Esophagus mucosa (tissue), 1 donor: ENCODE measurements around the gene IL1RAPL1. TPM values are rescaled to one million over a fixed set of nuclear protein-coding genes. Genes with fewer than 3 reads are reported as not detected.
A peak's percentile ranks its signal among the peaks of the same experiment; 100 is the strongest.

Experiments used
- ATAC-seq: fragments of 200-7000 bp; cut with Tn5 transposase; one replicate; pipeline ENCODE4 v1.9.1; 2020
- total RNA-seq: library from RNA; stranded (reverse); gene quantifications from one replicate; pipeline ENCODE4 v1.2.4, GENCODE V29; 2023
- donor health status: DM: yes; HTN: yes; CAD: no.

IL1RAPL1 gene
- total RNA-seq, 1 donor from 2014 or later, result 0.12 TPM

DNA sequence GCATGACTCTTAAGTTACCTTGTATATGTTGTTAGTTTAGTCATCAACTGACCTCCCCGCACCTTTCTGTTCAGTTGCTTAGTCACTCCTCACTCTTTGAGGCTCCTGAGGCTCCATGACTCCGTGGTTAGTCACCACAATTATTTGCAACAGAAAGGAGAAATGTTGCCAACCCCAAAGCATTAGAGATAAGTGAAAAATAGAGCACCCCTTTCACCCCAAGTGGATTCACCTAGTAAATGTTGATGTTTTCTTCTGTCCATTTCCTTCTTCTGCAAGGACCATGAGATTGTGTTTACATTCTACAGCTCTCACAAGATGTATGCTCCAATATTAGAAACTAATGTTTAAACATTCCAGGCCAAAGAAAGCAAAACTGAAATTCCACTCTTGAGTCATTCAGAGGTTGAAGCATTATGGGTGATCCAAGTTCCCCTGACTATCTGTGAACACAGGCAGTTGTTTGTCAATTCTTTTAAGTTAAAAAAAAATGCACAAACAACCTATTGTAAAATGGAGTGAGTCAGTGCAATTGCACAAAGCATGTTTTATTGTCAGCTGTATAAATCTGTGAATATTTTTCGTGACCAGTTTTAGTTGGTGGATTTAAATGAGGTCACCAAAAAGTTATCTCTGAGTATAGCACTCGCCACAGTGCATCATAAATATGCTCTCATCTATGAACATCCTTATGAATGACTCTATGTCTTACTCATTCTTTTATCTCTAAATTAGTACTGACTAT lies 1075.7 kb downstream of the IL1RAPL1 start:
- ATAC-seq, result peak; percentile 99

DNA sequence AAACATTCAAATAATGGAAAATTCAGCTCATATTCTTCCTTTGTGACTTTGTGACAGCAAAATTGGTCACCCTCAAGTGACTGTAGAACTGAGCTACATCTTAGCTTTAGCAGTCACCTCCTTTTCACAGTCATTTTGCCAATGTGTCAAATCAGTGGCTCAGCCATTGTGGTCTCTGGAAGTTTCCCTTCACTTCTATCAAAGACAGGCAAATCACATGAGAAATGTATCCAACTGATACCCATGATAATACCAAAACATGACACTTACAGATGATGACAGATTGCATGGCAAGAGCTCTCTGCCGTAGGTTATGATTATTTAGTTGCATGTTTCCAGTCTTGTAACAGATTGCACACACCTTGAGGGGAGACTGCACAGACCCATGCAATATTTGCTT lies 1078.3 kb downstream of the IL1RAPL1 start:
- no peak for ATAC-seq

DNA sequence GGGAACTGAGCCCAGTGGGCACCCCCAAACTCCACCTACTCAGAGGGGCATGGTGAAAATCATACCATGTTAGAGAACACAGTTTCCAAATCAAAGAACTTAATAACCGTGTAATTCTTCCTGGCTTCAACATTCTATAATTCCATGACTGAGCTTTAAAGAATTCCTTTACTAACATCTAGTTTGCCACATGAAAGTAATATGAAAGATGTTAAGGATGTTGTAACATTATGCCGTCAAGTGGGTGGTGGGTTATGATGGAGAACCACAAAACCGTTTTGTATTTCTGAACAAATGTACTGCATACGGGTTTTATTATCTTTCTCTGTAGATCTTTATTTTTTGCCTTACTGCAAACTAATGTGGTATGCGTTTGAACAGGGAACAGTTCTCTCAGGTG lies 1079.1 kb downstream of the IL1RAPL1 start:
- no peak for ATAC-seq

DNA sequence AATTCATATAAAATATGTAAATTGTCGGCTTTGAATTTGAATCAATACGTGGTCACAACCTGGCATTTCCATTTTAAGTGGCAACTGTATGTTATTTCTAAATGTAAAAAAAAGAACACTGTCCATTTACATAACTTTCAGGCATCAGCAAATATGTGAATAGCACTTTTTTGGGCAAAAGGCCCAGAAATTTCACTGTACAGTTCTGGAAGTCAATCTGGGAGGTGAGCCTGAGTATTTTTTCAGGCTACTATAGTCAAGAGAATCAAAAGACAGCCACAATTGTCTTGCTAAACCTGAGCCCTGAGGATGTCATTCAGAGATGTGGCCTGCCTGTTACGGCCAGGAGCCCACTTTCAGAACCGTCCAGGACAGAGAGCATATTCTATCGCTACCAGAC lies 1084.2 kb downstream of the IL1RAPL1 start:
- ATAC-seq, result no peak

DNA sequence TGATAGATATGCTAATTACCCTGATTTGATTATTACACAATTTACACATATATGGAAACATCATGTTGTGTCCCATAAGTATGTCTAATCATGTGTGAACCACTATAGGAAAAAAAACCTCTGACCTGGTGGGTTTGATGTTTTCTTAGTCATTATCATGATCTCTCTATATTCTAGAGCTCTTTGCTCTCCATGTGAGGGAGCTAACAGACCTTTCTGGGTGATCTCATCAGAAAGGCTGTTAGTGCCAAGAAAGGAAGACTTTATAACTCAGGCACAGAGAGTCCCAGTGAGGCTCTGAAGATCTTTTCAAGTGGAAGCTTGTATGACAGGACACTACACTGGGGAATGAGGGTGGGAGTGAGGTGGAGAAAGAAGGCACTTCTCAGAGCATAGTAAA lies 1100.4 kb downstream of the IL1RAPL1 start:
- no peak for ATAC-seq

DNA sequence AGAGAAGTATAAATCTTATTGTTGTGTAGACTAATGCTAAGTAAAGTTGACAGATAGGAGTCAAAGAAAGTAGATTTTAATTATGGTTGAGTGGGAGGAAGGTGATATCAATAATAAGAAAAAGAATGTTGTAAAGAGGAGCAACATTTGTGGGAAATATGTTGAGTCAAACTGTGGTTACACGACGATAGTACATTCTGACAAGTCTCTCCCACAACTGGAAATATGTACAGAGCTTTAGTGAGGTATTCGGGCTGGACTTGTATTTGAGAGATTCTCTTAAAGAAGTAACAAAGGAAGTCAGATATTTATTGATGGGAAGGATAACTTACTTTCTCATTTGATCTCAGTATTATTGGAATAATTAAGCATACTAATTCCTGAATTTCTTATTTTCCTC lies 1102.8 kb downstream of the IL1RAPL1 start:
- no peak for ATAC-seq

DNA sequence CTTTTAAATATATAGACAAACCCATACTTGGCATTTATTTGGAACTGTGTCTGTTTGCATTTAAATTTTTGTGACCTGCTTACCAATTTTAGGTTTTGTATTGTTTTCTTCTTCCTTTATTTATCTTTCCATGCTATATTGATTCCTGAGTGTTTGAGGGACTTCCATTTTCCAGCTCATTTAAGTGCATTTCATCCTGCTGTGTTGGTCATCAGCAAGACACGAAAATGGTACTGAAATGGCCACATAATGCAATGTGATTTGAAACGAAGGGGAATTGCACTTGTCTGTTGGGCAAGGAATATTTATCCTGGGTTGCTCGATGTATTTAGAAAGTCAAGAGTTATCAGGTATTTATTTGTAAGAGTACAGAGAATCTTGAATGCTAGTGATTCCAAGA lies 1103.8 kb downstream of the IL1RAPL1 start:
- no peak for ATAC-seq

DNA sequence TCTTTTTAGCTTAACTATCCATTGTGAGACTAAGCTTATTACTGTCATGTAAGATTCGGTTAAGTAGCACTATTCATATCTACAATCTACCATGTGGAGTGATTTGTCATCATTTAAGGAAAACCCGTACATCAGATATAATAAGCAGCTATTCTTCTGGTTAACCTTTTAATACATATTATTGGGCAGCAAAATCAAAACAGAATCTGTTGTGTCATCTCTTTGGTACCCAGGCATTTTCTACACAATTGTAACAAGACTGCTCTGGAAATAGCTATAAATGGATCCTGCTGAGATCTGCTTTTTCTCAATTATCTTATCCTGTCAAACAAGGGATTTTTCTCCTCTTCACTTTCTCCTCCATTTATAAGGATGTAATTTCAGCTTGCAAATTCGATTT lies 1106.7 kb downstream of the IL1RAPL1 start:
- no peak for ATAC-seq

DNA sequence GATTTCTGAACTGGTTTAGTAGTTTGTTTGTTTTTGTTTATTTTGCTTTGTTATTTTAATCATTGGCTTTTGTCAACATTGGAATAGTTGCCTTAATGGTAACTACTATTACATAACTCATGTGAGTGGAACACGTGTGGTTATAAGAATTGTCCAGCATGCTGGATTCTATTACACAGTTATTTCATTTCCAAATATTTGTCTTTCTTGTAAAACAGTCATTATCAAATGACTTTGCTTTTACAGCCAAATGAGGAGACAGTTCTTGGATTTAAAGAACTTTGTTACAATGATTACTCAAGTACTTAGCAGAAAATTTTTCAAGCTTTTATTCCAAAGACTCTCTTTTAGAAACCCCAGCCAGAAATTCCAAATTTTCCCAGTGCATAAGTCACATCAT lies 1112.0 kb downstream of the IL1RAPL1 start:
- ATAC-seq, result no peak

DNA sequence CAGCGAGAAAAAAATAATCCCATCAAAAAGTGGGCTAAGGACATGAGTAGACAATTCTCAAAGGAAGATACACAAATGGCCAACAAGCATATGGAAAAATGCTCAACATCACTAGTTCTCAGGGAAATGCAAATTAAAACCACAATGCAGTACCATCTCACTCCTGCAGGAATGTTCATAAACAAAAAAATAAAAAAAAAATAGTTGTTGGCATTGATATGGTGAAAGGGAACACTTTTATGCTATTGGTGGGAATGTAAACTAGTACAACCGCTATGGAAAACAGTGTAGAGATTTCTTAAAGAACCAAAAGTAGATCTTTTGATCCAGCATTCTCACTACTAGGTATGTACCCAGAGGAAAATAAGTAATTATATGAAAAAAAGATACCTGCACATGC lies 1119.8 kb downstream of the IL1RAPL1 start:
- no peak for ATAC-seq

DNA sequence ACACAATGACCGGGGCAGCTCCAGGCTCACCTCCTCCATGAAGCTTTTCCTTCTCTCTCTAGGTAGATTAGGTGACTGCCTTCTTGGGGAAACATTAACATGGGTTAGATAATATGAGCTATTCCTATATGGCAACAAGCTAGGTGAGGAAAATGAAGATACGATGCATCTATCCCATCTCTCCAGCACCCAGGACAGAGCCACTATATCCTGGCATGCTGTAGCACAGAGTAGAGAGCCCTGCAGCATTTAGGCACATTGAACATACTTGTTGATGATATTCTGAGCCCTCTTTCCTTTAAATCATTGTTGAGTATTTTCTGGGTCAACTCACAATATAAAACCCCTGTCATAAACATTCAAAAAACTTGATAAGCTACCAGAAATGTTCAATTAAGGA lies 1133.9 kb downstream of the IL1RAPL1 start:
- ATAC-seq, result no peak

DNA sequence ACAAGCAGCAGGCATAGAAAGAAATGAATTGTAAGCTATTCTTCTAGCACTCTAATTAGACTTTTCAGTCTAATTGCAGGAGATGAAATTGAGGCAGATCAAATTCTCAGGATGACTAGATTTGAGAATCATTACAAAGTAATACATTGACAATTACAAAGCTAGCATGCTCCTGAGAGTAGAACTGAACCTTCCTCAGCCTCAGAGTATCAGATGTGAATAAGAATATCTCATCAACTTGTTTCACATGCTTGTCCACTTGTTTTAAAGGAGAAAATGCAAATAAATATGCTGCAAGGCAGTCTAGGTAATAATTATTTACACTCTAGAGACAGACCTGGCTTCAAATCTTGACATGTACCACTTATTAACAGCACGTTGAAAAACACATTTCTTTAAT lies 1137.1 kb downstream of the IL1RAPL1 start:
- no peak for ATAC-seq

DNA sequence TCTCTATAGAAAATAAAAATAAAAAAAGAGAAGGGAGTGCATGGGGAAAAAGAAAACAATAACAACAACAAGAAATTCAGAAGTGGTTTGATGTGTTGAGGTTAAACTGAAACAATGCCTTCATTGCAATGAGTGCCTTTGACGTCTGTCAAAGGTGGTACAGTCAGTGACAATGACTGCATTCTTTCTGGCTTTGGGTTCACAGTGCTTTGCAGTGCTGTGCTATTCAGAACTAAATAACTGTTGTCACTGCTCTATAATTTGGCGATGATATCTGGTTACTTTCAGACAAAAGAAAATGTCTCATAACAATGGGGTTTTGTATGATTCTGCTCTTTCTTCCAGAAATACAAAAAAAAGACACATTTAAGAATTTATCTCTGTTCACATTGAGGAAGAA lies 1139.6 kb downstream of the IL1RAPL1 start:
- ATAC-seq, result no peak

DNA sequence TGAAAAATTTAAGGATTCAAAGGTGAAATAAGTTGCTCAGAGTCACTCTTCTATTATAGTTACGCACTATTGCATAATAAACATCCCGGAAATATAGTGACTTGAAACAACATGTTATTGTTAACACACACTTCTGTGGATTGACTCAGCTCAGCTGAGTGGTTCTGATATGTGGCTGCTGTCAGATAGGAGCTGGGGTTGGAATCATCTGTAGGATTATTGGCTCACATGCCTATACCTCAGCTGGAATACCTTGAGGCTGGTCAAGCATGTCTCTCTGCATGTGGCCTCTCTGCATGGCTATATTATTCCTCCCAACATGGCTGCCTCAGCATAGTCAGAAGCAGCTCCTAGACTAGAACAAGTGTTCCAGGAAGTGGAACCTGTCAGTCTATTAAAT lies 1141.4 kb downstream of the IL1RAPL1 start:
- peak; percentile 69 for ATAC-seq

DNA sequence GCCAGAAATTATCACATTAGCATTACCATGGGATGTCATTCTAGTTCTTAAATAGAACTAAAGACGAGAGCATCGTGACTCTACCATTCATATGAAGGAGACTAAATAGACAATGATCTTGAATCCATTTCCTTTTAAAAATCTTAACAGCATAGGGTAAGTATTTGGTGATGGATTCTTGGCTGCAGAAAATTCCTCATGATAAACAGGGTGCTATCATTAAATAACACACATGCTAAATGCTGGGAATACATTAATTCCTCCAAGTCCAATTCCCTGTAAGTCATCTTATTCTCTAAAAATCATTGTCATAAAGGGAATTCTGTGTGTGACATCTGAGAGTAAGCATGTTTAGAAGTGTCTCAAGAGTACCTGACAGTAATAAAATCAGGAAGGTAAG lies 1157.7 kb downstream of the IL1RAPL1 start:
- no peak for ATAC-seq

DNA sequence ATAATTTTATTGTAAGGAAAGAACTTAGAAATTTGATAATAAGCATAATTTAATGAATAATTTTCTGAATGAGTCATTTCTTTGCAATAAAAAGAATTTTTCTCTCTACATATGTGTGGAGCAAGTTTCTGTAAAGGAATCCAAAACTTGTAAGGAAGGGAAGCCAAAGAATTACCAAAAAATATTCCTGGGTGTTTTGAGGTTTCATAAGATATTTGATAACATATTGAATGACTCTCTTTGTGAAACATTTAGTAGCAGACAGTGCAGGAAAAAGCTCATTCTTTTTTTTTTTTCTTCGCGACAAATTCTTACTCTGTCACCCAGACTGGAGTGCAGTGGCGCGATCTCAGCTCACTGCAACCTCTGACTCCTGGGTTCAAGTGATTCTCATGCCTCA lies 1159.1 kb downstream of the IL1RAPL1 start:
- no peak for ATAC-seq

DNA sequence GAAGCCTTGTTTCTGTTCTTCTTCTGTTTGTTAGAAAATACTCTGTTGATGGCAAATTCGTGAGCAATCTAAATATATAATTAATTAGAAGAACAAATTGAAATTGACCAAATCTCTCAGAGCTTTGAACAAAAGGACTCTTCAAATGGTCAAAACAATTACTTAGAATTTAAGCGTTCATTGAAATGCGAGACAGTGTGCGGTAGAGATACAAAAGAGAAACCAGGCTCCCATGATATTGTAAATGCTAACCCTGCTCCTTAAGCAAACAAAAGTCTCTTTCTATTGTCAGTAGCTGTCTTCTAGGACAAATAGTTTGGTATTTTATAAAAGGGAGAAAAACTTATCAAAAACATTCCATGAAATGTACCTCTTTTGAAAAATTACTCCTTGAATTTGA lies 1174.8 kb downstream of the IL1RAPL1 start:
- no peak for ATAC-seq

DNA sequence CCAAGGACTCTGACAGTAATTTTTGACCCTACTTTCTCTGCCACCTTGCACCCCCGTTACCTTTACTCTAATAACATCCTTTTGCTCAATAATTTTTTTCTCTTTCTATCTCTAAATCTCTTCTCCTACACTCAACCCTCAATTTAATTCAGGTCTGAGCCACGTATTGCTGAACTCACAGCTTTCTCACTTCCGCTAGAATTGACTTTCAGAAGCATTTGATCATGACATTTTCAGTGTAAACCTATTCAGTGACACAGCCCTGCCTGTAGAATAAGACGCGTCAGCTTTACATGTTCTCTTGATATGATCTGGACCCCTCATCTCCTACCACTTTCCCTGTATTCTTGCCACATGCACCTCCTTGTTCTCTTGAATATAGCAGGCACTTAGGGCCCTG lies 1188.6 kb downstream of the IL1RAPL1 start:
- no peak for ATAC-seq

DNA sequence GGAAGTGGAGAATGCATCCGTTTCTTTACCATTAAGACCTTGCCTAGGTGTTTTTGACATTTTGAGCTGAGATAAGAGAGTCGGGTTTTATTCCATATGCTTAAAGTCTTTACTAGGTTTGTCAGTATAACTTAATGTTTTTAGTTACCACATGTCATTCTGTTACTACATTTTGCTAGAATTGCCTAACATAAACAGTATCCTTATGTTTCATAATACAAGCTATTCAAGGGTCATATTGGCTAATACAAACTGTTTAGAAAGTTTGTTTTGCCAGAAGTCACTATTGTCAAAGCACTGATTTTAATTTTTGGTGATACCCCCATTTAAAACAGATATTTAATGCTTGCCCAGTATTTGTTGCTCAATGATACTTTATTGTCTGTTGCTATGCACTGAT lies 1200.4 kb downstream of the IL1RAPL1 start:
- ATAC-seq, result no peak

DNA sequence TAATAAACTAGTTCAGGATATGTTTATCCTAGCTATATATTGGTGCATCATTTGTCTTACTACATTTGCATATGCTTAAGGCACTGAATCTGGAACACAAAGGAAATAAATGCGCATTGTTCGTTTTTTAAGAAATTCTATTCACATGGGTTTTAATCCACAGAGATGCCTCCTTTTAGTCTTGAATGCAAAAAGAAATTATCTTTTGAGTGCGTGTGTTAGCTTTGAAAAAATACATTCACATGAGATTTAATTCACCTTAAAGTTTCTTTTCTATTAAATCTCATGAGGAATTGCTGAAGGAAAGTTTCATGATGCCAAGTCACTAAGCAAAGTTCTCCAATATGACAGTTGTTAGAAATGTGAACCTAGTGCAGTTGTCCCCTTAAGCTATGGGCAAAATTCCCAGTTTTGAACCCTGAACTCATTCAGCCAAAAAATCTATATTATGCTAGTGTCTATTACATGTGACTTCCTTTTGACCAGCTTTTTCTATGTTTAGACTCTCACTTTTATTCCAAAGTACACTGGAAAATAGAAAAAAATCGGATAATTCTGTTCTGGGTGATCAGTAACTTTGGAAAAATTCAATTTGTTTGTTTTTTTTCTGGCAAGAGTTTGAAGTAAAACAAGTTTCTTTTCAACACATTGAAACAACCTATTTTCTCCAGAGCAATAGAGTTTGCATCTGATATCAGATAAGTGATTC lies 1201.9 kb downstream of the IL1RAPL1 start:
- ATAC-seq, result no peak

DNA sequence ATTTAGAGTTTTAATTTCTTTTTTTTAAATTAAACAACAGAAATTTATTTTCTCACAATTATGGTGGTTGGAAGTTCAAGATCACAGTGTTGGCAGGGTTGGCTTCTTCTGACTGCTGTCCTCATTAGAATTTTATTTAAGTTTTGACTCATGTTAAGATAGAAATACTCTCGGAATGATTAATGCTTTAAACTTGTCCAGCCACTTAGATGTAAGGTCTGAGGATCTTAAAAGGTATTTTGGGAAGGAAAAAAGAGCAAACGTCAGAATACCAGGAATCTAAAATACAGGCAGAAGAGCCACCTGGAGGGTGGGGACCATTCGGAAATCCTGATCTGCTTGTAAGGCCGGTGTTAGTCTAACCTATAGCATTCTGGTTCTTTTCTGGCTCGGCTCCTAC lies 1205.1 kb downstream of the IL1RAPL1 start:
- no peak for ATAC-seq

DNA sequence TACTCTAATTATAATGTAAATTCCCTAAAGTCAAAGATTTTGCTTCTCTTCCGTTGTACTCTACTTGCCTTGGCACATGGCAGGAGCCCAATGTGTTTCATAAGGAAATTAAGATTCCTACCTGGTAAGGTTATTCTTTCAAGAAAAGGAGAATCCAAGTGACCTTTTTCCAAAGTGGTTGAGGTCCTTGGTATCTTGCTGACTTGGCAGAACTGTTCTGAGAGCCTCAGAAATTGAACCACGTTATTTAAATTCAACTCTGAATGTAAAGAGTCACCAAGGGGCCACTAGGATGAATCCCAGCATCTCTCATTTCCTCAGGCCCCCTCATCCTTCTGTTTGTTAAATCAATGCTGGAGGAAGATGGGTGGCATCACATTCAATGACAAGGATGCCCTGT lies 1209.9 kb downstream of the IL1RAPL1 start:
- ATAC-seq, result no peak

DNA sequence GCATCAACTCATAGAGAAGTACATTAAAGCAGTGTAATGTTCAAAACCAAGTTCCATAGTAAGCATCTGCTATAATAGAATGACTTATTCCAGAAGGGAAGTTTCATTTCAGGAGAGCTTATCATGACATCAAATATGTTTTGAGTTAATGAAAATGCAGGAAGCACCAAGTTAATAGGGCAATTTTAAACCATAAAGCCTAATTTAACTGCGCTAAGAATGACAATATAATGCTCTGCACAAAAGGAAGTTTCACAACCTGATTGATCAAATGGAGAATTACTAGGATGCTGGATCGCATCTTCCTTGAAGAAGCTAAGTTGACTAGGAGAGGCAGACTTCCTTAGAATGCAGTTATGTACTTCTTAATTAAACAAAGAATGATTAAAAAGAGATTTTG lies 1211.2 kb downstream of the IL1RAPL1 start:
- ATAC-seq, result no peak

DNA sequence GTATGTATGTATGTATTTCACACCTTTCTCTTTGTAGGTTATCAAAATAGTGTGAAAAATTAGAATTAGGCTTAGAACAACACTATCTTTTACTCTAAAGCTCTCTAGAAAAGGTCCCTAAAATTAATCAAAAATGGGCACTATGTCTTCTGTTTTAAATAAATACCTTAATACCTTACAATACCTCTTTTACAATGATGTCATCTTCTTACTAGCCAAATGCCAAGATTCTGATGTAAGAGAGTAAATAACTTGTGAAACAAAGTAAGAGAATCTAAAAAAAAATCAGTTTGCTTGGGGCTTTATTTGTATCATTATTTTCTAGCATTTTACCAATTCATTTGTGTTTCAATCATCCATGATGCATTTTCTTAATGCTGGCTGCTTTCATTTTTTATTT lies 1225.9 kb downstream of the IL1RAPL1 start:
- no peak for ATAC-seq
